AG20443 (cell line): ENCODE results near the gene STON2.
"Not testable (repeated sequence)": the region's sequence is repeated elsewhere in the genome, so short reads cannot be mapped to it uniquely, and the experiment has no call there.

Experiments used
- DNase-seq: peaks from one replicate; pipeline ENCODE4 v3.0.0; 2012; ENCODE audit warnings: low spot score, mixed read lengths

STON2 gene

DNA sequence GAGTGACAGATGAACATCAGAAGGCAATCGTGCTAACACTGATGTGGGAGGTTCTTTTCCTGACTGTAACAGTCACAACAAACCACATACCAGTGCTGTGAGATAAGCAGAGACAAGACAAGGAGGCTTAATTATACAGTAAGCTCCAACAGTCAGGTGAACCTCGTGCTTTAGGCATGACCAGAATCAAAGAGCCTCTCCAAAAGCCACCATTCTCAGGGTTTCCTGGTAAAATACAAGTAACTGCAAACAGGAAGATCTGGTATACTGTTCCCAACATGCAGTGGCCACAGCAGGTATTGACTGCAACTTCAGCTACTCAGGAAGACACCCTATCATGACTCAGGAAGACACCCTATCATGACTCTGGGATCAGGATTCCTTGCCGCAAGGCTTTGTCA lies 132.1 kb downstream of the STON2 start:
- no peak for DNase-seq

DNA sequence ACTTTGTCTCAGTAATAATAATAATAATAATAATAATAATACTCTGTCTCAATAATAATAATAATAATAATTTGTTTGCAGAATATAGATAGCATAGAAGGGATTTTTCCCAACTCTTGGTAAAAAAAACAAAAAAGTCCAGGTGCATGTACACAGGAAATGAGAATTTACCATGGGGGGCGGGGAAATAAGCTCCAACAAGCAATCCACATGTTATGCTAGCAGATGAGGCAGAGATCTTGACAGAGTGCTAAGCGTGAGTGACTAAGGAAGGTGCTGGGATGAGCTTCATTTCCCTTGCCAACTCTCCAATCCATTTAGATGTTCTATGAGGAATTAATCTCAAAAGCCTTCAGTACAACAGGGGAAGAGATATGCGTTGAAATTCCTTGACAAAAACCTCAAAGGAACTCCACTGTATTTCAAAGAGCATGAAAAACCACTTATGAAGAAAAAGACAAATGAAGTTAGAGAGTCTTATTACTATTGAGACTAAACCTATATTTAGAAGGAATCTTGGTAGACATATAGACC lies 134.4 kb downstream of the STON2 start:
- no peak for DNase-seq

DNA sequence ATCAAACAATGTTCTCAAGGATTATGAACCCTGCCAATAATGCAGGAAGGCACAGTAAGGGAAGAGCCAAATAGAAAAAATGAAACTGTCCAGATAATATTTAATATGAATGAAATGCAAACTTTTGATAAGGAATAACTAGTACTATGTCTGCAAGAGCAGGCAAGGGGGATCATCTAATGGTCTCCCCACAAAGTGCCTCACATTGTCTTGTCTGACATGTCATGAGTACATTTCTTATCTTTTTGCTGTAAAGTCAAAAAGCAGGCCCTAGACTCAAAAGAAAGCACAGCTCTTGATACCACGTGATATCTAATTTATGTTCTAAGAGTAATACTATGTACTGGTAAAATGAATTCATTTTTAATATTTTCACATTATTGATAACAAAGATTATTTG lies 135.5 kb downstream of the STON2 start:
- DNase-seq: no peak

DNA sequence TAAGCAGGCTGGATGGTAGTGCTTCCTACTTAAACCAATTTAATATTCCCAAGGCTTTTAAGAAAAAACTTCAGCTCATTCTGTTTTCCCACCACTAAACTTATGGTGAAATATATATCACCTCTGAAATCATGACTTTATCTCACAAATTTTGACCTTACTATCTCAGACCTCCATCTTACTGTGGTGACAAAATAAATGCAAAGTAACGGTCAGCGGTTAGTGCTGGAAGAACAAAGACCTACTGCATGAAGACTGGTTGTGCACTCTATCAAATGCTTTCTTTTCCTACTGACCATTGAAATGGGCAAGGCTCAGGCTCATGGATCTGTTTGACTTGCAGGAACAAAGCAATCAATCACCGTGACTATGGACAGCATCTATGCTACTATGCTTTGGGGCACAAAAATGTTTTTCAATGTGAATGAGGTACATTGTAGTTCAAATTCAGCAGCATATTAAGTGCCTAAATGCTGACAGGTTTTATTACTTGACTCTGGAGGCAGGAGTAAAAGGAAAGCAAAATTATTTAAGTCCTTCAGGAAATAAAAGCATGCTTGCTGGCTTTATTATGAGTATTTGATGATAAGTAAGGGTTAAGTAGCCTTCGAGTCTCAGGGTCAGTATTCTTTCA lies 136.2 kb downstream of the STON2 start:
- DNase-seq: no peak

DNA sequence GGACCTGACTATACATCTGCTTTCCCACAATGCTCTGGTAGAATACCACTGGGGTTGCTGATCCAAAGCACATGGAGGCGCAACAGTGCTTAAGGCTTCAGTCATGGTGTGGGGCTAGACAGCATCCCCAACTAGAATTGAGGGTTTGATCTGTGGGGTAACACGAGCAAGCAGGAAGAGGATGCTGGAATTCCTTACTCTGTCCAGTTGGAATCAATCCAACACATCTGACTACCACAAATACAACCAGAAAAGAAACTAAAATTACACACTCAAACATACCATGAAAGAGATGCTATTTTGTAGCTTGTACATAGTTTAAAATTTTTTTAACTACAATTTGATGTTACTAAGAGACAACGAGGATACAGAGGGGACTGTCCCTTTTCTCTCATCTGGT lies 138.9 kb downstream of the STON2 start:
- DNase-seq: no peak

DNA sequence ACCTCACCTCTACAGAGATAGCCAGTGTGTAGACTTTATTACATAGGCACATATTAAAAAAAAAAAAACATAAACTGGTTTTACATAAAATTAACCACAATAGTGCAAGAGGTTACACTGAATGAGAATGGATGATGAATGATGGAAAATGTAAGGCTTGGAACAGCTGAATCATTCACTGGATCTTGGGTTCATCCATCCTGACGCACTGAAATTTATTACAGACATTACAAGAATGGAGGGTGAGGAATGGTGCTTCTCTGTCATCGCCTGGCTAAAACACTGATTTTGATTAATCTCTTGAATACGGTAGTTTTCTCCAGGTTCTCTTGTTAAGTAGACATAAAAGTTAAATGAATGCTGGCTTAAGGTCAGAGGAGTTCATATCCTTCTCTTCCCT lies 139.4 kb downstream of the STON2 start:
- DNase-seq: no peak

DNA sequence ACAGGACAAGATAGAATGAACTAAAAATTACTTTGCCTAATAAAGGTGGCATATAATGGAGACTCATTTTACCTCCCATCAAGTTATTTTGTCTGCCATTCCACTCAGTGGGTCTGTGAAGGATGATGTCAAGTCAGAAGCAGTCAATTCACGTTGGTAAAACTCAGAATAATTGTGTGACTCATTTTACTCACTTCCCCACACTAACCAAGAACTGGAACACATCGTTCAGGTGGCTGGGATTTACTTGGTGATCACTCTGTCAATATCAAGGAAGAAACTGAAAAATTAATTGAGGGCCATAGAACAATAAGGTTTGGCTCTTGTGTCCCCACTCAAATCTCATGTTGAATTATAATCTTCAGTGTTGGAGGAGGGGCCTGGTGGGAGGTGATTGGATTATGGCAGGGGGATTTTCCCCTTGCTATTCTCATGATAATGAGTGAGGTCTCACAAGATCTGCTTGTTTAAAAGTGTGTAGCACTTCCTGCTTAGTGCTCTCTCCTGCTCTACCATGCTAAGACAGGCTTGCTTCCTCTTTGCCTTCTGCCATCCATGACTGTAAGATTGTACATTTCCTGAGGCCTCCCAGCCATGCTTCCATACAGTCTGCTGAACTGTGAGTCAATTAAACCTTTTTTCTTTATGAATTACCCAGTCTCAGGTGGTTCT lies 143.7 kb downstream of the STON2 start:
- no peak for DNase-seq

DNA sequence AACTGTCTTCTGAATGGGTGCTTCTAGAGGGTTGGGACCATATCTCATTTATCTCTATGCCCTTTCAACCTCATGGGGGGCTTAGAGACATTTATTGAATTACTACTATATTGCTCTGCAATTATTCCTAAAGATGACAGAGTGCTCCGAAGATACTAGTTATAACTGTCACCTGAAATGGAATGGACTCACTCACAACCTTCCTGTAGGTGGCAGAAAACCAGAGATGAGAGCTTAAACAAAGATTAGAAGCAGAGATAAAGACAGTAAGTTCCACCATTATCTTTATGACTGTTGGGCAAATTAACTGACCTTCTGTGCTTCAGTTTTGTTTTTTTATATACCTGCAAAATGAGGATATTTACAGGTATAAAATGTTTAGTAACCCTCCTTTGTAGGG lies 147.8 kb downstream of the STON2 start:
- no peak for DNase-seq

DNA sequence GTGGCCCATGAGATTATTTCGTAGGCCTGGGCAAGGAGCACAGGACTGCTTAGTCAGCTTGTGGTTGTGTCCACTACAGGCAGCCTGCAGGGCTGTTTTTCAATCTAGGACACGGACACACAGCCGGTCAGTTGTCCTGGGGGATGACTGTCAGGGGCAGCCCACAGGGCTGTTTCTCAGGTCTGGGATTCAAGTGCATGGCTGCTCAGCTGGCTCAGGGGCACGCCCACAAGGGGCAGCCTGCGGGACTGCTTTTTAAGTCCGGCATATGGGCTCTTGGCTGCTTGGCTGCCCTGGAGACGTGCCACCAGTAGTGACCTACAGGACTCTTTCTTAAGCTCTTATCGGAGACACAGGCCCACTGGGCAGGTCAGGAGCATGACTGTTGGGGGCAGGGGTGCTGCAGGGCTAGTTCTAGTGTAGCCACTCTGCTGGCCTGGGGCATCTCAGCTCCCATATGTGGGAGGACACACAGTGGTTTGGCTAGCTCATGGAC lies 152.8 kb downstream of the STON2 start:
- peak; percentile 43 for DNase-seq

DNA sequence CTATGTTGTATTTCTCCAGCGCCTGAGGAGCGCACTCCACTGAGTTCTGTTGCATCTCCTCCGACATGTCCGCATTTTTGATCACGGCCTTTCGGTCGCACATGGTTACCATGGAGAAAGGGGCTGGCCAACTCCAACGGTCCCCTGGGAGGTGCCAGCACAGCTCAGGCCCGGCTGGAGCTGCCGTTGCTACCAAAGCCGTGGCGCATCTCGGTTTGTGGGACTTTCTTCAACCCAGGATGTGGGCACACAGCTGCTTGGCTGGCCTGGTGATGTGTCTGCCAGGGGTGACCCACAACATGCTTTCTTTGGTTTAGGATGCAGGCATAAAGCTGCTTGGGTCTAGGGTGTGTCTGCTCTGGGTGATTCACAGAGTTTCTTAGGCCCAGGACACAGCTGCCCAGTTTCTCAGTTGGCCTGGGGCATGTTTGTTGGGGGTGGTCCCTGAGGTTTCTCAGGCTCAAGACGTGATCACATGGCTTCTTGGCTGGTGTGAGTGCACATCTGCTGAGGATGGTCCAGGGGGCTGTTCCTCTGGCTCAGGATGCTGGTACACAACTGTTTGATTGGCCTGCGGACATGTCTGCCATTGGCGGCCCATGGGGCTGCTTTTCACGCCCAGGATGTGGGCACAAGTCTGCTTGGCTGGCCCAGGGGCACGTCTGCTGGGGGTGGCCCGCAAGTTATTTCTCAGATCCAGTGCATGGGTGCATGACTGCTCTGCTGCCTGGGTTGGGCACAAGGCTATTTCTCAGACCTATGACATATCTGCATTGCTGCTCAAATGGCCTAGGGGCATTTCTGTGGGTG lies 153.5 kb downstream of the STON2 start:
- peak; percentile 66 for DNase-seq

DNA sequence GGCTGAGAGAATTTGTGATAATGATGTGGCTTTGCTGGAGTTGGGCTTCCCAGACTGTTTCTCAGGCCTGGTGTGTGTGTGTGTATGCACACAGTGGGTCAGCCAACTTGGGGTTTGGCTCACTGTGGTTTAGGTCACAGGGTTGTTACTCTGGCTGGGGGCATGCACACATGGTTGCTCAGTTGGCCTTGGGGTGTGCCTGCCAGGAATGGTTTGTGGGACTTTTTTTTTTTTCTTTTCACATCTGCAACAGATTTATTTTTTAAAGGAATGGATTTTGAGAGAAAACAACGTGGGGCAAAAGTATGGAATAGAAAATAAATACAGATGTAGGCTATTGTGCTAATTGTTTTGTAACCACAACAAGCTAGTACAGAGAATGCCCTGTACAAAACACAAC lies 154.4 kb downstream of the STON2 start:
- DNase-seq: peak; percentile 52

DNA sequence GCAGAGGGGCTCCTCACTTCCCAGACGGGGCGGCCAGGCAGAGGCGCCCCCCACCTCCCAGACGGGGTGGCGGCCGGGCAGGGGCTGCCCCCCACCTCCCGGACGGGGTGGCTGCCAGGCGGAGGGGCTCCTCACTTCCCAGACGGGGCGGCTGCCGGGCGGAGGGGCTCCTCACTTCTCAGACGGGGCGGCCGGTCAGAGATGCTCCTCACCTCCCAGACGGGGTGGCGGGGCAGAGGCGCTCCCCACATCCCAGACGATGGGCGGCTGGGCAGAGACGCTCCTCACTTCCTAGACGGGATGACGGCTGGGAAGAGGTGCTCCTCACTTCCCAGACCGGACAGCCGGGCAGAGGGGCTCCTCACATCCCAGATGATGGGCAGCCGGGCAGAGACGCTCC lies 155.7 kb downstream of the STON2 start:
- not testable (repeated sequence) for DNase-seq

DNA sequence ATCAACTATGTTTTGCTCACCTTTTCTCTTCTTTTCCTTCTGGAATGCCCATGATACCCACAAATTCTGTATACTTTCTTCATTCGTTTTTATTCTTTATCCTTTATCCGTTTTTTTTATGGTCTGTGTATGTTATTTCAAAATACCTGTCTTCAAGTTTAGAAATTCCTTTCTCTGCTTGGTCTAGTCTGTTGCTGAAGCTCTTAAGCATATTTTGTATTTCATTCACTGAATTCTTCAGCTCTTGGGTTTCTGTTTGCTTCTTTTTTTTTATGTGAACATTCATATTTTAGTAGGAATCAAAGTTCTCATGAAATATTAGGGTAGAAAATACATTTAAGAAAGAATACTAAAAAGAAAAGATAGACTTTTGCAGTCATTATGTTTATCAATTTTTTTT lies 156.6 kb downstream of the STON2 start:
- no peak for DNase-seq

DNA sequence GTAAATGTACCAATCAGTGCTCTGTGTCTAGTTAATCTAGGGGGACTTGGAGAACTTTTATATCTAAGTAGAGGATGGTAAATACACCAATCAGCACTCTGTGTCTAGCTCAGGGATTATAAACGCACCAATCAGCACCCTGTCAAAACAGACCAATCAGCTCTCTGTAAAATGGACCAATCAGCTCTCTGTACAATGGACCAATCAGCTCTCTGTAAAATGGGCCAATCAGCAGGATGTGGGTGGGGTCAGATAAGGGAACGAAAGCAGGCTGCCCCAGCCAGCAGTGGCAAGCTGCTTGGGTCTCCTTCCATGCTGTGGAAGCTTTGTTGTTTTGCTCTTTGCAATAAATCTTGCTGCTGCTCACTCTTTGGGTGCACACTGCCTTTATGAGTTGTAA lies 163.3 kb downstream of the STON2 start:
- not testable (repeated sequence) for DNase-seq

DNA sequence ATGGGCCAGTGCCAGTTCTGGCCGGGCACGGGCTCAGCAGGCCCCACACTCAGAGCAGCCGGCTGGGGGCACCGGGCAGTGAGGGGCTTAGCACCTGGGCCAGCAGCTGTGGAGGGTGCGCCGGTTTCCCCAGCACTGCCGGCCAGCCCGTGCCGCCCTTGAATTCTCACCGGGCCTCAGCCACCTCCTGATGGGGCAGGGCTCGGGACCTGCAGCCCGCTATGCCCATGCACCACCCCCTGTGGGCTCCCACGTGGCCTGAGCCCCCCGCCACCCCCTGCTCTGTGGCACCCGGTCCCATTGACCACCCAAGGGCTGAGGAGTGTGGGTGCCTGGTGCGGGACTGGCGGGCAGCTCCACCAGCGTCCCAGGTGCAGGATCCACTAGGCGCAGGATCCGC lies 164.0 kb downstream of the STON2 start:
- no peak for DNase-seq

DNA sequence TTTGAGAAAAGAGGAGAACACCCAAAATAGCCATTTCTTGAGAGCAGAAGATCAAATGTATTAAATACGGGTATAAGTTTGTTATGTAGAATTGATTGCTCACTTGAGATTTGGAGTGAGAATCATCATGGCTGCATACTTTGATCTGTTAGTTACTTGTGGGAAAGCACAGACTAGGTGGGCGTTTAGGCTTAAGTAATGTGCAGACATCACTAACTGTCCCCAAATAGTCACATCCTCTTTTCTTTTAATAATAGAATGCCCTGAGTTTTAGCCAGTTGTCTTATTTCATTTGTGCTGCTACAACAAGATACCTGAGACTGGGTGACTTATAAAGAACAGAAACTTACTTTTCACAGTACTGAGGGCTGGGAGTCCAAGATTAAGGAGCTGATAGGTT lies 165.0 kb downstream of the STON2 start:
- DNase-seq: no peak

DNA sequence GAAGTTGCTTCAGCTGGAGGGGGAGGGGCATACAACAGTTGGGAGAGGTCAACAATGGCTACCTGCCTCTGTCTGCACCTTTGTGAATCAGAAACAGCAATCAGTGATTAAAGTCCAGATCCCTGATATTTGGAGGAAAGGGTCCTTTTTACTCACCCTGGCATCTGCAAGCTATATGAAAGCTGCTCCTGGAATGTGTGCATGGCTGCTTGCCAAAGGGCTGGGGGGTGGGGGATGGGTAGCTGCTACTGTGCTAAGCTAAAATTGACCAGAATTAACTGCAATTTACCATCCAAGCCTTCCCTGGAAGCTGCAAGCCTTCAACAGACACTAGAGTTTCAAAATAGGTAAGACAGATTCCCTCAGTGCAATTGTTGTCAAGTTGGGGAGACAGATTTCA lies 165.8 kb downstream of the STON2 start:
- DNase-seq: no peak

DNA sequence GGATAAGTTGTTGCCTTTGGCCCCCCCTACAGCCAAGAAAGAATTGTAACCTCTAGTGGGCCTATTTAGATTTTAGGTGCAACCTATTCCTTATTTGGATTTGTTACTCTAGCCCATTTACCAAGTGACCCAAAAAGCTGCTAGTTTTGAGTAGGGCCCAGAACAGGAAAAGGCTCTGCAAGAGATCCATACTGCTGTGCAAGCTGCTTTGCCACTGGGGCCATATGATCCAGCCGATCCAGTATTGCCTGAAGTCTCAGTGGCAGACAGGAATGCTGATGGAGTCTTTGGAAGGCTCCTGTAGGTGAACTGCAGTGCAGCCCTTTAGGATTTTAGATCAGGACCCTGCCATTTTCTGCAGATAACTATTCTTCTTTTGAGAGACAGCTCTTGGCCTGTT lies 166.5 kb downstream of the STON2 start:
- DNase-seq: no peak

DNA sequence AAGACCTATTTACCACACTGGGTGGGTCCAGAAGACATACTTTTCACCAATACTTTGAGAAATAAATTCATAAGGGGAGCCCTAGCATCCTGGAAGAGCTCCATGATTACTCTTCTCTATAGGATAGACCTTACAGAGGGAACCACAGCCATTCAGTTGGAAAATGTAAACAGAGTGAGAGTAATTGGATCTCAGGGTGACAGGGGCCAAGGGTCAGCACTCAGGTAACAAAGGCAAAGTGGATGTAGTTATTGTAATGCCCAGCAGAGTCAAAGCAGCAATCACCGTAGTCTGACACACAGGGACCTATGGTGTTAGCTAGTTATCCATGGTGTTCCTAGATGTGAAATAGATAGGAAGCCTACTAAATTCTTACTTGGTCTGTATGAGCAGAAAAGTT lies 168.6 kb downstream of the STON2 start:
- DNase-seq: no peak

DNA sequence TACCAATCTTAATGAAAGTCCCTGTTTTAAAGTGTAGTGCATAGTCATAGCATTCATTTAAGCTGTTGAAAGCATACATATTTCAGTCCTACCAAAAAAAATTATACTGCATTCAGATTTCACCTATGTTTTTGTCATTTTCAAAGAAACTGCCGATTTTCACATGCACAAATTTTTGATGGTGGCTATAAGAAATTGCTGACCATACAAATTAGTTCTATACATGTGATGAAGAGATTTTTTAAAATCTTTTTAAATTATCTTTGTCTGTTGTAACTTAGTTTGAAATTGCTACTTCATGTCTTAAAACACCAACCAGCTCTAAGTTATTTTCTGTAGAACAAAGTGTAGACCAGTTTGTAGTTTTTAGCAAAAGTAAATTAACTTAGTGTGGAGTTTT lies 175.9 kb downstream of the STON2 start:
- DNase-seq: no peak

DNA sequence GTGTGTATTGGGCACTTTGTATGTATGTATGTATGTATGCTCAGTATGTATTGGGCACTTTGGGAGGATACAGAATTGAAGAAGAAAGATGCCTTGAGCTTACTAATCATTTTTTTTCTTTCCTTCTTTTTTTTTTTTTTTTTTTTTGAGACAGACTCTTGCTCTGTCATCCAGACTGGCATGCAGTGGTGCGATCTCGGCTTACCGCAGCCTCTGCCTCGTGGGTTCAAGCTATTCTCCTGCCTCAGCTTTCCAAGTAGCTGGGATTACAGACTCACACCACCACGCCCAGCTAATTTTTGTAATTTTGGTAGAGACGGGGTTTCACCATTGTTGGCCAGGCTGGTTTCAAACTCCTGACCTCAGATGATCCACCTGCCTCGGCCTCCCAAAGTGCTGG lies 176.3 kb downstream of the STON2 start:
- not testable (repeated sequence) for DNase-seq

DNA sequence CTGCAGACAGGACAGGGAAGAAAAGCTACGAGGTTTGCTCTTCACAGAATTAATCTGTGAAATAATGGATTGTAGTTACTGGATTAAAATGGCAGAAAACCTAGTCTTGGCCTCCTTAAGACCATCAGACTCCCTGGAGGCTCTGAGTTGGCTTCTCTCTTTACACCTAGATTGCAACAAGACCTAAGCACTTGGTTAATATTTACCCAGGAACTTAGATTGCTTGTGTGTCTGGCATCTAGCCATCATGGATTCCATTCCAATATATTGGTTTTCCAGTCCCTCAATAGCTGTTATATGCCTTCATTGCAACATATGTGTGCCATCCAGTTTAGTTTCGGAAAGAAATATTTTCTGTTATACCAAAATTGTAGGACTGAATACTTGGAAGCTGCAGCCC lies 177.4 kb downstream of the STON2 start:
- no peak for DNase-seq

DNA sequence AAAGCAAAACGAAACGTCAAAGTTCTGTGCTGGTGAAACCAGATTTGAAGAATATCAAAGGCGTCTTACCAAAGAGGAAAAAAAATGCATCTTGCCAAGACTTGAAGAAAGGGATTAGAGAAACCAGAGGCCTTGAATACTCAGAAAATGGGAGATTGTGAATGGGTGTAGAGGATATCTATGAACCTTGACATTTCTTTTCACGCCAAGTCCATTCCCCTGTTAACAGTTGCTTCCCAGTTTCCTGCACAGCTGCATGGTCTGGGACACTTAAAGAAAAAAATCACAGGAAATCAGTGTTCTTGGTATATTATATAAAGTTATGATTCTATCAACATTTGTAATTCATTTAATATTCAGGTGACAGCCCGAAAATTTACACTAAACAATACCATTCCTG lies 178.0 kb downstream of the STON2 start:
- DNase-seq: no peak
